ENCODE results near the gene CDS1.
"Not testable (repeated sequence)": the region's sequence is repeated elsewhere in the genome, so short reads cannot be mapped to it uniquely, and the experiment has no call there.

The CDS1 gene

DNA sequence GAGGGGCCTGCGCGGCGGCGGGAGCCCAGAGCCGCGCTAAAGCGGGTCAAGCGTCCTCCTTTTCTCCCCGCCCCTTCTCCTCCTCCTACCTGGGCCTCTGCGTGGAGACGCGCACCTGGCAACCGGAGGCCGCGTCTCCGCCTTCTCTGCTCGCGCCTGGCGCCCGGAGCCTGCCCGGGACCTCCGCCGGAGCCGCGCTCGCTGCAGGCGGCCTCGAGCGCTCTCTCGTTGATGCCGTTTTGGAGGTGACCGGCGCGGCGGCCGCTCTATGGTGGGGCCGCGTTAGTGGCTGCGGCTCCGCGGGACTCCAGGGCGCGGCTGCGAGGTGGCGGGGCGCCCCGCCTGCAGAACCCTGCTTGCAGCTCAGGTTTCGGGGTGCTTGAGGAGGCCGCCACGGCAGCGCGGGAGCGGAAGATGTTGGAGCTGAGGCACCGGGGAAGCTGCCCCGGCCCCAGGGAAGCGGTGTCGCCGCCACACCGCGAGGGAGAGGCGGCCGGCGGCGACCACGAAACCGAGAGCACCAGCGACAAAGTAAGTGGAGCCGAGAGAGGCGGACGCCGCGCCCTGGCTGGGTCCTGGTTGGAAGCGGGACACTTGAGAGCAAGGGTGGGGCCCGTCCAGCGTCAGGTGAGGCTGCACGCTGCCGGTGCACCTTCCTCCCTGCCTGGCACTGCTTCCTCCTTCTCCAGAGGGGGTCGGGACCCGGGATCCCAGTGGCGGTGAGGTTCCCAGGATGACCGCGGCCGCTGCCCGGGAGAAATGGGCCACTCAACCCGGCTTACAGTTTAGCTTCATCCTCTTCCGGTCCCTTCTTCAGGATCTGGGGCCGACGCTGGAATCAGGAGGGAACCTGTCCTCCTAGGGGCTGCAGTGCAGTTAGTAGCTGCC, at the start of gene CDS1:
TSS of gene CDS1 (plus strand) at position 140 of the 888 bp plus-strand sequence. CDS start at position 415, 275 bp downstream.
- peak; percentile 18 for DNase-seq (ENCODE audit: low spot score)
- TF ChIP-seq CTCF (IDR thresholded peaks at IDR 0.05; ENCODE audit: extremely low read depth, missing control alignments): no peak

DNA sequence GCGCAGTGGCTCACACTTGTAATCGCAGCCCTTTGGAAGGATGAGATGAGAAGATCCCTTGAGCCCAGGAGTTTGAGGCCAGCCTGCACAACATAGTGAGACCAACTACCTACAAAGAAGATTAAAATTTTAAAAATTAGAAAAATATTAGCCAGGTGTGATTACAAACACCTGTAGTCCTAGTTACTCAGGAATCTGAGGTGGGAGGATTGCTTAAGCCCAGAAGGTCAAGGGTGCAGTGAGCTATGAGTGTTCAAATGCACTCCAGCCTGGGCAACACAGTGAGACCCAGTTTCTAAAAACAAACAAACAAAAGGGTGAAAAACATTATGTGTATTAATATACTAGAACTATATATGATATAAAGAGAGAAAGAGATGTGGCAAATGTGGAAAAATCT, 47.0 kb upstream of the CDS1 start:
- TF ChIP-seq CTCF (IDR thresholded peaks at IDR 0.05; ENCODE audit: extremely low read depth, missing control alignments): no peak
- DNase-seq (ENCODE audit: low spot score): no peak

DNA sequence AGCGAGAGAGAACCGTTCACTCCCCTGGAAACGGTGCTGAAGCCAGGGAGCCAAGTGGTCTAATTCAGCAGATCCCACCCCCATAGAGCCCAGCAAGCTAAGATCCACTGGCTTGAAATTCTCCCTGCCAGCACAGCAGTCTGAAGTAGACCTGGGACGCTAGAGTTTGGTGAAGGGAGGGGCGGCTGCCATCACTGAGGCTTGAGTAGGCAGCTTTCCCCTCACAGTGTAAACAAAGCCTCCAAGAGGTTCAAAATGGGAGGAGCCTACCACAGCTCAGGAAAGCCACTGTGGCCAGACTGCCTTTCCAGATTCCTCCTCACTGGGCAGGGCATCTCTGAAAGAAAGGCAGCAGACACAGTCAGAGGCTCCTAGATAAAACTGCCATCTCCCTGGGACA, 37.8 kb upstream of the CDS1 start:
- DNase-seq (ENCODE audit: low spot score): no peak
- no peak for TF ChIP-seq CTCF (IDR thresholded peaks at IDR 0.05; ENCODE audit: extremely low read depth, missing control alignments)

DNA sequence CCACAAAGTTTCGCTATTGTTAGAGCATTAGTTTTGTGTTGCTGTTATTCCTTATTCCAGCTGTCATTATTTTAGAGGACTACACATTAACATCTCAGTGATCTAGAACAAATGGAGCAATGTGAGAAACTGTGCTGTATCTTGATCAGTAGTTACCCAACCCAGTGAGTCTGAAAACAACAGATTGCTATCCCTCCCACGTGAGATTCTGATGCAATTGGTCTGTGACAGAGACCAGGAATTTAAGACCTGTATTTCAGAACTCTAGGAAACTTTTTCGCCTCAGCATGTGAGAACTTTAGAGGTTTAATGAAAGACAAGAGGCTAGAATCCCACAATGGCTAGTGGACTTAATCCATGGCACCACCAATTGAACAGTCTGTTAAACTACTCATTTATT, 35.7 kb upstream of the CDS1 start:
- no peak for TF ChIP-seq CTCF (IDR thresholded peaks at IDR 0.05; ENCODE audit: extremely low read depth, missing control alignments)
- no peak for DNase-seq (ENCODE audit: low spot score)

GRCh38 chr4:84549191-84549590, 33.7 kb upstream of the CDS1 start:
- not testable (repeated sequence) for DNase-seq (ENCODE audit: low spot score)

GRCh38 chr4:84562156-84562555, 20.8 kb upstream of the CDS1 start:
- DNase-seq (ENCODE audit: low spot score): no peak
- no peak for TF ChIP-seq CTCF (IDR thresholded peaks at IDR 0.05; ENCODE audit: extremely low read depth, missing control alignments)

GRCh38 chr4:84563002-84563401, 19.9 kb upstream of the CDS1 start:
- no peak for DNase-seq (ENCODE audit: low spot score)
- no peak for TF ChIP-seq CTCF (IDR thresholded peaks at IDR 0.05; ENCODE audit: extremely low read depth, missing control alignments)

GRCh38 chr4:84565951-84566350, 17.0 kb upstream of the CDS1 start:
- no peak for TF ChIP-seq CTCF (IDR thresholded peaks at IDR 0.05; ENCODE audit: extremely low read depth, missing control alignments)
- DNase-seq (ENCODE audit: low spot score): no peak

Data from GM20000 (cell line).